Adipocyte (in vitro differentiated cells): Measurements from ENCODE around the gene PRAMEF1.
A peak's percentile ranks its signal among the peaks of the same experiment; 100 is the strongest.
"Not testable (repeated sequence)": the region's sequence is repeated elsewhere in the genome, so short reads cannot be mapped to it uniquely, and the experiment has no call there.

Source experiments
- DNase-seq: peaks from one replicate; pipeline ENCODE4 v3.0.0-alpha.2; 2015; ENCODE audit warnings: low read depth
- H3K27me3 ChIP-seq: replicated peaks from 2 replicates; pipeline ENCODE4 v1.7.0; 2013; ENCODE audit warnings: mild to moderate bottlenecking, low read length, moderate library complexity; ENCODE audit not compliant: control insufficient read depth, insufficient read depth
- H3K36me3 ChIP-seq: 2 replicates; pipeline ENCODE4 v1.7.0; 2013; ENCODE audit warnings: low read length, mild to moderate bottlenecking, moderate library complexity; ENCODE audit not compliant: control insufficient read depth, insufficient read depth, severe bottlenecking
- H3K4me1 ChIP-seq: 2 replicates; pipeline ENCODE4 v1.7.0; 2013; ENCODE audit warnings: mild to moderate bottlenecking, low read length, moderate library complexity; ENCODE audit not compliant: control insufficient read depth, insufficient read depth
- H3K4me3 ChIP-seq: 2 replicates; pipeline ENCODE4 v1.7.0; 2013; ENCODE audit warnings: mild to moderate bottlenecking, low read length, moderate library complexity
- H3K9ac ChIP-seq: 2 replicates; pipeline ENCODE4 v1.7.0; 2013; ENCODE audit warnings: mild to moderate bottlenecking, low read length, moderate library complexity
- H3K9me3 ChIP-seq: 2 replicates; pipeline ENCODE4 v1.7.0; 2013; ENCODE audit warnings: mild to moderate bottlenecking, low read length, moderate library complexity; ENCODE audit not compliant: control insufficient read depth

PRAMEF1 gene, protein sequence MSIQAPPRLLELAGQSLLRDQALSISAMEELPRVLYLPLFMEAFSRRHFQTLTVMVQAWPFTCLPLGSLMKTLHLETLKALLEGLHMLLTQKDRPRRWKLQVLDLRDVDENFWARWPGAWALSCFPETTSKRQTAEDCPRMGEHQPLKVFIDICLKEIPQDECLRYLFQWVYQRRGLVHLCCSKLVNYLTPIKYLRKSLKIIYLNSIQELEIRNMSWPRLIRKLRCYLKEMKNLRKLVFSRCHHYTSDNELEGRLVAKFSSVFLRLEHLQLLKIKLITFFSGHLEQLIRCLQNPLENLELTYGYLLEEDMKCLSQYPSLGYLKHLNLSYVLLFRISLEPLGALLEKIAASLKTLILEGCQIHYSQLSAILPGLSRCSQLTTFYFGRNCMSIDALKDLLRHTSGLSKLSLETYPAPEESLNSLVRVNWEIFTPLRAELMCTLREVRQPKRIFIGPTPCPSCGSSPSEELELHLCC

DNA sequence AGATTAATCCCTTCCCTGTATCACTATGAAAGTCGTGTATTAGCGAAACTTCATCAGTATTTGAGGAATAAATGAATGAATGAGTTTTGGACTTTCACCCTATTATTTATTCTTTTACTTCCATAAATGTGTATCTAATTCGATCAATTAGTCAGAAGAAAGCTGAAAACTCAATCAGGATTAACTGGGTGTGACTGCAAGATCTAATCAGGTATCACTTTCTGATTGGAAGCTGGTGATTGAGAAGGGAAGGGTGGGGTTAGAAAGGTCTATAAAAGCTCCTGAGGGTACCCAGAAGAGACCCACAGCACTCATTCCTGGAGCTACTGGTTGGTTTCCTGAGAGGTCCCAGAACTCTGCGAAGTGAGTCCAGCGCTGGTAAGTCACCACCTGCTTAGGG lies at the start of gene PRAMEF1:
Gene PRAMEF1, plus strand, starts transcription at position 301 of the 400 bp plus-strand sequence. CDS start 1,831 bp downstream, outside the sequence.
- H3K9me3 ChIP-seq, H3K4me3 ChIP-seq, H3K4me1 ChIP-seq, DNase-seq, H3K9ac ChIP-seq, H3K36me3 ChIP-seq, H3K27me3 ChIP-seq: not testable (repeated sequence)

DNA sequence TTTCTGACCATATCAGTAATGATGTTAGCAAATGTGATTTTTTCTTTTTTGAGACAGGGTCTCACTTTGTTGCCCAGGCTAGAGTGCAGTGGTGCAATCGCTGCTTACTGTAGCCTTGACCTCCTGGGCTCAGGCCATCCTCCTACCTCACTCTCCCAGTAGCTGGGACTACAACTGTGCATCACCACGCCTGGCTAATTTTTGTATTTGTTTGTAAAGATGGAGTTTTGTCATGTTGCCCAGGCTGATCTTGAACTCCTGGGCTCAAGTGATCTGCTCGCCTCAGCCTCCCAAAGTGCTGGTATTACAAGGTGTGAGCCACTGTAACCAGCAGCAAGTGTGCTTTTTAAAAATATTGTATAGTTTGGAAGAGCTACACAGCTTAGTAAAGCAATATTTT lies 49.3 kb upstream of the PRAMEF1 start:
- peaks cover 7% of the 10 kb centered on the region for H3K9me3 ChIP-seq
- H3K4me1 ChIP-seq, result no peaks in the 10 kb centered on the region
- DNase-seq, result no peak

DNA sequence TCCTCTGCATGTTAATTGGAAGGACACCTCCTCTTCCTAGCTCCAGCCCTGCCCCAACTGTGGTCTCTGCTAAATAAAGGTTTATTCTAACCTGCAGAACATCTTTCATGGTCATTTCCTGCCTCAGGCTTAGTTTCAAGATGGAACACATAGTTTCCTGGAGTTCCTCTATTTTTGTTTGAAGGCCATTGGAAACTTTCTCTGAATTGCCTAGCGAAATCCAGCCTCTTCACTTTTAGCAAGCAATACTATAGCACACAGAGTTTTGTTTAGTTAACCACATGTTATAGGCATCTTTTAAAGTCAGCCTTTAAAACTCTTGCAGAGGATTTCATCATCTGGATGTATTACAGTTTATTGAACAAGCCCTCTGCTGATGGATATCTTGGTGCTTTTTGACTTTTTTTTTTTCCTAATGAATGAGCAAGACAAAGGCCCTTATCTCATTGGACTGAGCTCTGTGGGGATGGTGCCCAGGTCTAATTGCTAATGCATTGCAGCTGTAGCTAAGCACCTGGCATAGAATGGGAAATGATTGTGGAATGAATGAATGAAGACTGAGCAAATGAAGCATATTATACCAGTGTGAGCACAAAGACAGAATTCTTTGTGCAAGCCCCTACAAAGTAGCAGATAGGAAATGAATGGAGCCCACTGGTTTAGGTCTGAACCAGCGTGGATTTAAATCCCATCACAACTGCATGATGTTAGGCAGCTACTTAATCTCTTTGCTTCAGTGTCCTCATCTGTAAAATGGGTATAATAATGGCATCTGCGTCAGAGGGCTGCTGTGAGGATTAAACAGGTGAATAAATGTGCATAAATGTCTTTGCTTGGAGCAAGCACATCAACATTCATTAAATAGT lies 45.8 kb upstream of the PRAMEF1 start:
- no peak overlapping the region for H3K4me3 ChIP-seq
- H3K4me1 ChIP-seq, result no peaks in the 10 kb centered on the region
- peaks cover 26% of the 10 kb centered on the region for H3K9me3 ChIP-seq
- no peaks in the 10 kb centered on the region for H3K36me3 ChIP-seq
- no peaks in the 10 kb centered on the region for H3K27me3 ChIP-seq
- peak; percentile 45 for DNase-seq
- H3K9ac ChIP-seq, result no peak overlapping the region

More for the DNA sequence above, 49.3 kb upstream of the PRAMEF1 start:
- H3K9ac ChIP-seq, result no peak overlapping the region
- no peaks in the 10 kb centered on the region for H3K36me3 ChIP-seq
- H3K27me3 ChIP-seq, result no peaks in the 10 kb centered on the region
- H3K4me3 ChIP-seq, result no peak overlapping the region

DNA sequence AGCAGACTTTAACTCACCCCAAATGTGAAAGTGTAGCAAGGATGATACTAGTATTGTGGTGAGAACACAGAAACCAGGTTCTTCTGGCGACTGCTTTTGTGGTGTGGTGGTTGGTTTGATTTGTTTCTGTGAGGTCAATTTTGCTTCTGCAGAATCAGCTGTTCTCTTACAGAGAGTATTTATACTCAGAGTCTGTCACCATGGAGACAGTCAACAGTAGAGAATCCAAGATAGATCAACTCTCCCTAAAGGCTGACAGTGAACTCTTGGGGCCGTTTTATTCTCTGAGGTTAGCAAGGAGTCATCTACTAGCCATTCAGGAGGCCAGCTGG lies 45.2 kb upstream of the PRAMEF1 start, which contains the start of gene CFAP107:
Gene CFAP107, plus strand, starts transcription at position 209 of the 332 bp plus-strand sequence. CDS start 231 bp downstream, outside the sequence.
- Histone ChIP-seq H3K36me3 (no peaks in the 10 kb centered on the region), H3K27me3 (no peaks in the 10 kb centered on the region), H3K4me1 (no peaks in the 10 kb centered on the region), H3K9ac (no peak within 1 kb of the TSS), H3K4me3 (no peak within 1 kb of the TSS), H3K9me3 (peaks cover 32% of the 10 kb centered on the region)
- DNase-seq, result peak; percentile 20

DNA sequence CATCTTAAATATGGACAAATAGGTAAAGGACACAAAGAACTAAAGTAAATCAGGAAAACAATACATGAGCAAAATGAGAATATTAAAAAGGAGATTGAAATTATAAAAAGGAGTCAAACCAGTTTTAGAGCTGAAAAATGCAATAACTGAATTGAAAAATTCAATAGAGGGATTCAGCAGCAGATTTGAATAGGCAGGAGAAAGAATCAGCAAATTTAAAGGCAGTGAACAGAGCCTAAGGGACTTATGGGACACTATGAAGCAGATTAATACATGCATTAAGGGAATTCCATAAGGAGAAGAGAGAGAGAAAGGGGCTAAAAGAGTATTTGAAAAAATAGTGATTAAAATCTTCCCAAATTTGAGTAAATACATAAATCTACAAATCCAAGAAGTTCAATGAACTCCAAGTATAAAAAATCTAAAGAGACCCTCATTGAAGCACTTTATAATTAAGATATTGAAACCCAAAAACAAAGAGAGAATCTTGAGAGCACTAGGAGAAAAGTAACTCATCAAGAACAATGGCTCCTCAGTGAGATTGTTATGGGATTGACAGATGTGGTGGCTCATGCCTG lies 42.3 kb upstream of the PRAMEF1 start:
- Histone ChIP-seq H3K4me1 (no peaks in the 10 kb centered on the region), H3K9me3 (peaks cover 33% of the 10 kb centered on the region), H3K27me3 (no peaks in the 10 kb centered on the region), H3K36me3 (no peaks in the 10 kb centered on the region), H3K4me3 (no peak overlapping the region), H3K9ac (no peak overlapping the region)
- DNase-seq, result no peak

DNA sequence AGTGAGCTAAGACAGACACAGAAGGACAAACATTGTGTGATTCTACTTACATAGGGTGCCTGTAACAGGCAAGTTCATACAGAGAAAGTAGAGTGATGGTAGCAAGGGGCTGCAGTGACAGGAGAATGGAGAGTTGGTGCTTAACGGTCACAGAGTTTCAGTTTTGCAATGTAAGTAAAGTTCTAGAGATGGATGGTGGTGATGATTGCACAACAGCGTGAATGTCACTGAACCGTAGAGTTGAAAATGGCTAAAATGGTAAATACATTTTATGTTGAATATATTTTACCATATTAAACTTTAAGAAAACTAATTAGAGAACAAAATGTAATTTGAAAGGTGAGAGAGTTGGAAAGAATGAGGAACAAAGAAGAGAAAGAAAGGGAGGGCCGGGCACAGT lies 36.5 kb upstream of the PRAMEF1 start:
- no peaks in the 10 kb centered on the region for H3K4me1 ChIP-seq
- no peaks in the 10 kb centered on the region for H3K36me3 ChIP-seq
- H3K4me3 ChIP-seq, result no peak overlapping the region
- no peak overlapping the region for H3K9ac ChIP-seq
- DNase-seq, result no peak
- peaks cover 3% of the 10 kb centered on the region for H3K27me3 ChIP-seq
- peaks cover 12% of the 10 kb centered on the region for H3K9me3 ChIP-seq

DNA sequence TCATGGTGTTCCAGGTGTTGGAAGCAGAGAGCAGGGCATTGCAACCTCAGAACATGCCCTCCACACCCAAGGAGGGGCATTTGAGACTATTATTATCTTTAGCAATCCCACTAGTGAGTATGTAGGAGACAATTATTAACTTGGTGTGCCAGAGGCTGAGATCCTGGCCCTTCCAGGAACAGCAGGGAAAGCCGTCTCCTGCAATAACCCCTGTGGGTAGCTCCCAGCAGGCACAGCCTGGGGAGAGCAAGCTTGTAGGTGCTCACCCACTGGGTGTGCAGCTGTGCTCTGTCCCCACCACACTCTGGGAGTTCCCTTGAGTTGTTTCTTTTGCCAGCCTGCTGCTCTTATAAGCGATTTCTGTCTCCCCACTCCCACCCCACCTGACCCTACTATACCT lies 34.9 kb upstream of the PRAMEF1 start:
- no peak for DNase-seq
- no peak overlapping the region for H3K4me3 ChIP-seq
- no peaks in the 10 kb centered on the region for H3K4me1 ChIP-seq

DNA sequence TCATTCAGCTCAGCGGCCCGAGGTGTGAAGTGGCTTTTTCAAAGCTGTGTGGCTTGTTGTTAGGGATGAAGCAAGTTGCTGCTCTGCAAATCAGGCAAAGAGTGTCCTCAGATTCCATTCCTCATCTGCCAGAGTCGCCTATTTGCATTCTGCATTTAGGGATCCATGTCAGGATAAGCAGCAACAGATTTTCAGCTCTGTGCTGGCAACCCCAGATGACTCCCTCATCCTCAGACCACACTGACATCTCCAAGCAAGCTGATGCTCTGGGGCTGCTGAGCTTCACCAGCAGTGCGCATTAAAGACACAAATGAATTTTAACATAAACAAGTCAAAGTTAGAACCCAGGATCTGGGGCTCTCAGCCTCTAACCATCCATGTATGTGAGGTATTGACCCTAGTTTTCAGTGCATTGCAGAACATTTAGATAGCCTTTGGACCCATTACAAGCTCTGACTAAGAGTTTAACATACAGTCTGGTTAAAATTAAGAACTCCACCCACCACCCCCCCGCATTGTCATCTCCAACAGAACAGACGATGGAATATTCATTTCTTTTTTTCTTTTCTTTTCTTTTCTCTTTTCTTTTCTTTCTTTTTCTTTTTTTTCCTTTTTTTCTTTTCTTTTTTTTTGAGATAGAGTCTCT lies 34.3 kb upstream of the PRAMEF1 start:
- Histone ChIP-seq H3K4me1 (no peaks in the 10 kb centered on the region), H3K4me3 (no peak overlapping the region), H3K9me3 (no peaks in the 10 kb centered on the region), H3K36me3 (no peaks in the 10 kb centered on the region), H3K9ac (no peak overlapping the region), H3K27me3 (peaks cover 19% of the 10 kb centered on the region)
- no peak for DNase-seq

More for the DNA sequence above, 34.9 kb upstream of the PRAMEF1 start:
- no peaks in the 10 kb centered on the region for H3K36me3 ChIP-seq
- H3K27me3 ChIP-seq, result peaks cover 18% of the 10 kb centered on the region
- no peaks in the 10 kb centered on the region for H3K9me3 ChIP-seq
- H3K9ac ChIP-seq, result no peak overlapping the region

DNA sequence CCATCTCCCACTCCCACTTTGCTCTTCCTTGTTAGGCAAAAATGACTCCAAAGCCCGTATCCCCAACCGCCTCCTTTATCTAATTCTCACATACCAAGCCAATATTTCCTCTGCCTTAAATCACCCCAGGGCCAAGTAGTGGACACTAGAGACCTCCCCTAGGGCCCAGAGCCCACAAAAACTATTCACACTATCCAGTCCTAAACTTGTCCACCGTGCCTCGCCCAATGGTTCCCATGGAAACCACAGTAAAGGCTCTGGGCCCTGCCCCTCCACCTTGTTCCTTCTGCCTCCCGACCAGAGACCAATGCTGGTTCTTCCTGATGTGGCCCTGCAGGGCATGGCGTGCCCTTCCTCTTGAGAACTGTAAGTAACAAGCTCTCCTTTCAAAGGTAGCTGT lies 33.4 kb upstream of the PRAMEF1 start:
- no peaks in the 10 kb centered on the region for H3K36me3 ChIP-seq
- H3K9ac ChIP-seq, result no peak overlapping the region
- H3K4me1 ChIP-seq, result no peaks in the 10 kb centered on the region
- H3K27me3 ChIP-seq, result peaks cover 19% of the 10 kb centered on the region
- no peak overlapping the region for H3K4me3 ChIP-seq
- H3K9me3 ChIP-seq, result no peaks in the 10 kb centered on the region
- DNase-seq, result no peak

DNA sequence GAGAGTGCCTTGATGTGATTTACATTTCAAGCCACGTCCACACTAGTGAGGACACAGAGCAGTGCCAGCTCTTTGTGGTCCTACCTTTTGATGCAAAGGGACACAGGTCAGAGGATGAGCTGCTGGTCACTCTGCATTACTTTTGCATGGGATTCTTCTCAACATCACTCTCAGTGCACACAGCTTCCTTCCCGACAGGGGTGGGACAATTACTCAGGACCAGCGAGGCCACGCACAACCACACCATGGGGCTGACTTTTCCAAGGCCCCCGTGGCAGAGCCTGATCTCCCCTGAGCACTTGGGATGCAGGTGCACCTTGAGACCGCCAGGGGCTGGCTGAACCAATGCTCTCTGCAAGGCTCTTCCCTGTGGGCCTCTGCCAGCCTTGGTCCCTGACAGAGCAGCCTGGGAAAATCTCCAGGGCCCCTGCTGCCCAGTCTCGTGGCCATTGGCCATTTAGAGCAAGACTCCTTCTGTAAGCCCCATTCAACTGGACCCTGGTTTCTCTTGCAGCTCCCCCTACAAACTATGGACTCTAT lies 30.9 kb upstream of the PRAMEF1 start:
- Histone ChIP-seq H3K9me3 (no peaks in the 10 kb centered on the region), H3K36me3 (no peaks in the 10 kb centered on the region), H3K4me3 (no peak overlapping the region), H3K9ac (no peak overlapping the region), H3K4me1 (no peaks in the 10 kb centered on the region), H3K27me3 (peaks cover 19% of the 10 kb centered on the region)
- no peak for DNase-seq
